GM21515 (cell line): ENCODE measurements around the gene DHX38.

ENCODE experiments used
- ATAC-seq: cut with Tn5 transposase; IDR thresholded peaks from one replicate; pipeline ENCODE4 v1.9.1; 2021; ENCODE audit not compliant: unreplicated experiment

The DHX38 gene

GRCh38 chr16:72120026-72120425 lies 26.4 kb downstream of the DHX38 start:
- no peak for ATAC-seq

GRCh38 chr16:72122308-72122707 lies 28.7 kb downstream of the DHX38 start:
- no peak for ATAC-seq

- ATAC-seq, result no peak
Measured at GRCh38 chr16:72122916-72123315, 29.3 kb downstream of the DHX38 start.

GRCh38 chr16:72123426-72123825 lies 29.8 kb downstream of the DHX38 start:
- ATAC-seq, result no peak

- no peak for ATAC-seq
Measured at GRCh38 chr16:72124148-72124547, 30.5 kb downstream of the DHX38 start.

- ATAC-seq, result peak; percentile 68
Measured at GRCh38 chr16:72124761-72125634, 31.4 kb downstream of the DHX38 start.

- ATAC-seq, result no peak
Measured at GRCh38 chr16:72125635-72126428, 32.2 kb downstream of the DHX38 start.

- no peak for ATAC-seq
Measured at GRCh38 chr16:72126429-72126765, 32.8 kb downstream of the DHX38 start.

- ATAC-seq, result no peak
Measured at GRCh38 chr16:72128701-72129100, 35.1 kb downstream of the DHX38 start.

GRCh38 chr16:72129976-72130656 lies 36.5 kb downstream of the DHX38 start:
- ATAC-seq, result no peak

- no peak for ATAC-seq
Measured at GRCh38 chr16:72131036-72131435, 37.4 kb downstream of the DHX38 start.

- no peak for ATAC-seq
Measured at GRCh38 chr16:72132726-72133125, 39.1 kb downstream of the DHX38 start.

GRCh38 chr16:72134507-72134906 lies 40.9 kb downstream of the DHX38 start:
- ATAC-seq, result no peak

GRCh38 chr16:72137380-72138063 lies 43.9 kb downstream of the DHX38 start:
- ATAC-seq, result no peak

- ATAC-seq, result no peak
Measured at GRCh38 chr16:72138064-72138572, 44.5 kb downstream of the DHX38 start.

GRCh38 chr16:72139908-72140307 lies 46.3 kb downstream of the DHX38 start:
- ATAC-seq, result no peak

GRCh38 chr16:72142476-72142875 lies 48.8 kb downstream of the DHX38 start:
- no peak for ATAC-seq

- ATAC-seq, result no peak
Measured at GRCh38 chr16:72149676-72150464, 56.2 kb downstream of the DHX38 start.

GRCh38 chr16:72159386-72159785 lies 65.7 kb downstream of the DHX38 start:
- ATAC-seq, result no peak

- ATAC-seq, result no peak
Measured at GRCh38 chr16:72159801-72160200, 66.2 kb downstream of the DHX38 start.
